DND-41 (cell line): ENCODE data around the gene SLC6A9.

Source experiments
- CTCF ChIP-seq: IDR thresholded peaks from 2 replicates; pipeline ENCODE4 v1.5.1; 2012; ENCODE audit warnings: borderline replicate concordance, low read length, moderate library complexity, mild to moderate bottlenecking; ENCODE audit not compliant: poor library complexity, severe bottlenecking; ENCODE audit errors: extremely low read depth
- EZH2 ChIP-seq: IDR thresholded peaks from 3 replicates; pipeline ENCODE4 v1.6.1; 2012; ENCODE audit warnings: borderline replicate concordance, low read depth, mild to moderate bottlenecking, moderate library complexity, low read length, inconsistent platforms; ENCODE audit not compliant: severe bottlenecking

GRCh38 chr1:43979261-43979527 is 52.1 kb downstream of the SLC6A9 start:
- TF ChIP-seq CTCF (no peak), EZH2 (no peak)
